ENCODE measurements around the gene FAM171A1. TPM values are rescaled to one million over a fixed set of nuclear protein-coding genes. Genes with fewer than 3 reads are reported as not detected.

FAM171A1 gene
- total and polyA plus RNA-seq, 2 donors (not counting 1 experiment from before 2014, with no cell fraction given) = 8.8 to 10.3 TPM

GRCh38 chr10:15237351-15237750 is 133.7 kb downstream of the FAM171A1 start:
- Histone ChIP-seq H2AFZ (ENCODE audit: low read length) (no peak overlapping the region), H3K4me1 (ENCODE audit: control insufficient read depth, extremely low read depth, insufficient read depth, low read length) (peaks cover 2% of the 10 kb centered on the region), H3K27ac (ENCODE audit: insufficient read depth, low read length) (peak overlapping the region; percentile 26), H3K9ac (ENCODE audit: insufficient read depth, low read length) (no peak overlapping the region), H3K36me3 (ENCODE audit: control insufficient read depth, insufficient read depth, low read length) (no peaks in the 10 kb centered on the region), H3K4me2 (ENCODE audit: extremely low read depth, insufficient read depth, low read length) (no peak overlapping the region), H3K9me3 (ENCODE audit: control insufficient read depth, insufficient read depth, low read depth, low read length) (no peaks in the 10 kb centered on the region), H4K20me1 (ENCODE audit: control insufficient read depth, extremely low read depth, insufficient read depth, low read length) (no peaks in the 10 kb centered on the region), H3K27me3 (ENCODE audit: control insufficient read depth, insufficient read depth, low read length) (no peaks in the 10 kb centered on the region), H3K79me2 (ENCODE audit: control insufficient read depth, insufficient read depth, low read length) (no peaks in the 10 kb centered on the region), H3K4me3 (replicated peaks in 1 of 4; ENCODE audit: control extremely low read depth in 1 of 4, insufficient read depth in 1 of 4, low read depth in 3 of 4, low read length in 4 of 4) (no peak overlapping the region)
- DNase-seq (ENCODE audit: low read depth in 2 of 2) = peak; percentile 51 to 72
- TF ChIP-seq EZH2 (IDR thresholded peaks at IDR 0.05; ENCODE audit: low read length, missing control alignments) (no peak), CTCF (conservative IDR thresholded peaks at IDR 0.05 in 1 of 2, IDR thresholded peaks at IDR 0.05 in 1 of 2; ENCODE audit: low read depth in 1 of 2, low read length in 2 of 2) (no peak)

- Histone ChIP-seq H3K27me3 (ENCODE audit: control insufficient read depth, insufficient read depth, low read length) (no peaks in the 10 kb centered on the region), H4K20me1 (ENCODE audit: control insufficient read depth, extremely low read depth, insufficient read depth, low read length) (no peaks in the 10 kb centered on the region), H3K27ac (ENCODE audit: insufficient read depth, low read length) (no peak overlapping the region), H3K9me3 (ENCODE audit: control insufficient read depth, insufficient read depth, low read depth, low read length) (no peaks in the 10 kb centered on the region), H3K4me3 (replicated peaks in 1 of 4; ENCODE audit: control extremely low read depth in 1 of 4, insufficient read depth in 1 of 4, low read depth in 3 of 4, low read length in 4 of 4) (no peak overlapping the region), H3K79me2 (ENCODE audit: control insufficient read depth, insufficient read depth, low read length) (no peaks in the 10 kb centered on the region), H3K36me3 (ENCODE audit: control insufficient read depth, insufficient read depth, low read length) (no peaks in the 10 kb centered on the region), H3K4me2 (ENCODE audit: extremely low read depth, insufficient read depth, low read length) (no peak overlapping the region), H3K9ac (ENCODE audit: insufficient read depth, low read length) (no peak overlapping the region), H2AFZ (ENCODE audit: low read length) (no peak overlapping the region), H3K4me1 (ENCODE audit: control insufficient read depth, extremely low read depth, insufficient read depth, low read length) (peaks cover 2% of the 10 kb centered on the region)
- peak in 1 of 2 donors; percentile 44 for DNase-seq (ENCODE audit: low read depth in 2 of 2)
- no peak for TF ChIP-seq CTCF (conservative IDR thresholded peaks at IDR 0.05 in 1 of 2, IDR thresholded peaks at IDR 0.05 in 1 of 2; ENCODE audit: low read depth in 1 of 2, low read length in 2 of 2)
- no peak for TF ChIP-seq EZH2 (IDR thresholded peaks at IDR 0.05; ENCODE audit: low read length, missing control alignments)
Measured at GRCh38 chr10:15236340-15236739, 134.7 kb downstream of the FAM171A1 start.

- TF ChIP-seq CTCF (conservative IDR thresholded peaks at IDR 0.05 in 1 of 2, IDR thresholded peaks at IDR 0.05 in 1 of 2; ENCODE audit: low read depth in 1 of 2, low read length in 2 of 2) = no peak
- TF ChIP-seq EZH2 (IDR thresholded peaks at IDR 0.05; ENCODE audit: low read length, missing control alignments) = no peak
- H2AFZ ChIP-seq (ENCODE audit: low read length) = no peak overlapping the region
- no peaks in the 10 kb centered on the region for H3K9me3 ChIP-seq (ENCODE audit: control insufficient read depth, insufficient read depth, low read depth, low read length)
- H3K4me3 ChIP-seq (replicated peaks in 1 of 4; ENCODE audit: control extremely low read depth in 1 of 4, insufficient read depth in 1 of 4, low read depth in 3 of 4, low read length in 4 of 4) = no peak overlapping the region
- no peak overlapping the region for H3K9ac ChIP-seq (ENCODE audit: insufficient read depth, low read length)
- H3K36me3 ChIP-seq (ENCODE audit: control insufficient read depth, insufficient read depth, low read length) = no peaks in the 10 kb centered on the region
- H3K79me2 ChIP-seq (ENCODE audit: control insufficient read depth, insufficient read depth, low read length) = no peaks in the 10 kb centered on the region
- H4K20me1 ChIP-seq (ENCODE audit: control insufficient read depth, extremely low read depth, insufficient read depth, low read length) = no peaks in the 10 kb centered on the region
- H3K27me3 ChIP-seq (ENCODE audit: control insufficient read depth, insufficient read depth, low read length) = no peaks in the 10 kb centered on the region
- H3K27ac ChIP-seq (ENCODE audit: insufficient read depth, low read length) = no peak overlapping the region
- no peak overlapping the region for H3K4me2 ChIP-seq (ENCODE audit: extremely low read depth, insufficient read depth, low read length)
- no peaks in the 10 kb centered on the region for H3K4me1 ChIP-seq (ENCODE audit: control insufficient read depth, extremely low read depth, insufficient read depth, low read length)
- no peak for DNase-seq (ENCODE audit: low read depth in 2 of 2)
Measured at GRCh38 chr10:15232279-15232678, 138.8 kb downstream of the FAM171A1 start.

Data from fibroblast of lung (primary cell).